Breast epithelium (tissue), 3 donors: ENCODE data around the gene ADPRH.

Experiments used
- CTCF ChIP-seq, 3 donors: fragments of 450-650 bp; IDR thresholded peaks; one replicate each; pipeline ENCODE4 v1.5.1; 2016 to 2017; ENCODE audit warnings: antibody characterized with exemption in 3 of 3, mild to moderate bottlenecking in 3 of 3, moderate library complexity in 3 of 3
- POLR2A ChIP-seq: fragments of 450-650 bp; IDR thresholded peaks from one replicate; pipeline ENCODE4 v1.6.1; 2016; ENCODE audit warnings: antibody characterized with exemption, mild to moderate bottlenecking, moderate library complexity
- POLR2AphosphoS5 ChIP-seq, 3 donors: sonication (generic); formaldehyde crosslinking; IDR thresholded peaks; one replicate each; pipeline ENCODE4 v1.6.1; 2017; ENCODE audit warnings: antibody characterized with exemption in 3 of 3

- TF ChIP-seq CTCF (IDR thresholded peaks at IDR 0.05) (no peak), POLR2AphosphoS5 (IDR thresholded peaks at IDR 0.05) (no peak), POLR2A (no peak)
Observed at GRCh38 chr3:119613872-119614271, 34.6 kb downstream of the ADPRH start.
